ENCODE data around the gene CHAD.
A peak's percentile ranks its signal among the peaks of the same experiment; 100 is the strongest.
"Not testable (repeated sequence)": the region's sequence is repeated elsewhere in the genome, so short reads cannot be mapped to it uniquely, and the experiment has no call there.

CHAD gene

DNA sequence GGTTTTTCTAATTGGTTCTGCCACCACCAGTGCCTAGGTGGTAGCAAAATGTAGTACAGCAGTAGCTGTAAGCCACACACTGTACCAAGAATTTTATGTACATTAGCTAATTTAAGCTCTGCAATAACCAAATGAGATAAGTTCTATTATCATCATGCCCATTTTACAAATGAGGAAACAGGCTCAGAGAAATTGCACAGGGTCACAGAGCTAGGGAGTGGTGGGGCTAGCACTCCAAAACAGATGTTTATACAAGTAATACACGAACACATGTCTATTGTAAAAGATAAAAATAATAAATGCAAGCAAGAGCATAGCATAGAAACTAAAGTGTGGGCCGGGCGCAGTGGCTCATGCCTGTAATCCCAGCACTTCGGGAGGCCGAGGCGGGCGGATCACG is 23.5 kb upstream of the CHAD start:
- DNase-seq, result no peak

DNA sequence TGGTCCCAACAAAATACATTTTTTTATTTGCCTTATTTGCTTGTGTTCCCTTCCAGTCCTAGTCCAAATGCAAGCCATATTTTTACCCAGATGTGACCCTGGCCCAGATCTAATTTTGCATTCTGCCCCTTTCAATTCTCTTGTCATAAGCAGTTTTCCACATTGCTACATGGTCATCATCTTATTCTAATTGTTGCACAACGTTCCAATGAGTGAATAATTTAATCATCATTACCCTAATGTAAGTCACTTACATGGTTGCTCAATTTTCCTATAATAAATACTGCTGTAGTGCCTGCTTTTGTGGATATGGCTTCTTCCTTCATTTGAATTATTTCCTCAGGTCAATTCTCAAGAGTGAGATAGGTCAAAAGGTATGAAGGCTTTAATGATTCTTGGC is 22.8 kb upstream of the CHAD start:
- DNase-seq, result no peak

DNA sequence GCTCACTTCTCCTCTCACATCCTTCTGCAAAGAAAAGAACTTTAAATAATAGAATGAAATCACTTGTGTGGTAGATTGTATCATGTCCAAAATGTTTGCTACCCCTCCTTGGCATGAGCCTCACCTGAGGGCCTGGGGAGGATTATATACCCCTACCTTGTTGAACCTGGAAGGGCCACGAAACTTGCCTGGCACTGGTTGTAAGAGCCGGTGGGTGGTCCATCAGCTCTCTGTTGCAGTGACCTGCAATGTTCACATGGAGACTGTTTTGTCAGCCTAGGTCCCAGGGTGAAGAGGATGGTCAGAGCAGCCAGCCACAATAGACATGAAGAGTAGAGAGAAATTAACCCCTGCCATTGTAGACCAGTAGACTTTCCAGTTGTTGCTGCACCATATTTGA is 20.2 kb upstream of the CHAD start:
- DNase-seq, result no peak

DNA sequence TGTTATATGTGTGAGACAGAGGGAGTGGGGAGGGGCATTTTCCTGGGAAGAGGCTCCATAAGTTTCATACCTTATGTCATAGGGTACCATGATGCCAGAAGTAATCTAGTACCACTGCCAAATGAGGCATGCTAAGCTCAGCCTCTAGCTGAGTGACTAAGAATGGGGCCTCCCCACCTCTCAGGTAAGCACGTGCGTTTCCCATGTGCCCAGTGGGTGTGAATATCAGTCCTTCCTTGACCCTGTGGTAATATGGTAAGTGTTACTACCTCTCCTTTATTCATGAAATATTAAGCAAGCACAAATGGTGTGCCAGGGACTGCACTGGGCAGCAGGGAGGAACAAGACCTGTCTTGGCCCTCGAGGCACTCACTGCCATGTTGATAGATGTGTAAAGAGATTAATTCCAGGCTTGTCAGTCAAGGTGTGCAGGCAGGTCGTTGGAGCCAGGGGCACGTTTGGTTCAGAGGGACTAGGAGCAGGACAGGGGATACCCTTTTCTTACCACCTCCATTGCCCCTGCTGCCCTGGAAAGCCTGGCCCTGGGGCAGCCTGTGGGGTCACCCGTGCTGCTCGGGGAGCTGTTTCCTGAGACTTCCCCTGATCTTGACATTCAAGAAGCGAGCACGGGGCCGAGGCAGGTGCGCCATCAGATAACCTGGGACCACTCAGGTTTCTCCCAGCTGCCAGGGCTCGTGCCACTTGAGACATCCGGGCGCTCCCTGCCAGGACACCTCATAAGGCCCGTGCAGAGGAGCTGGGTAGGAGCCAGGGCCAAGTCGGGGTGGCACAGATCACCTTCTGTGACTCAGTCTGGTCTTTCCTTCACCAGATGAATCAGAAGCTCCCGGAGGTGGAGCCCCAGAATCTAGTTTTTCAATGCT is 18.8 kb upstream of the CHAD start:
- DNase-seq, result no peak

DNA sequence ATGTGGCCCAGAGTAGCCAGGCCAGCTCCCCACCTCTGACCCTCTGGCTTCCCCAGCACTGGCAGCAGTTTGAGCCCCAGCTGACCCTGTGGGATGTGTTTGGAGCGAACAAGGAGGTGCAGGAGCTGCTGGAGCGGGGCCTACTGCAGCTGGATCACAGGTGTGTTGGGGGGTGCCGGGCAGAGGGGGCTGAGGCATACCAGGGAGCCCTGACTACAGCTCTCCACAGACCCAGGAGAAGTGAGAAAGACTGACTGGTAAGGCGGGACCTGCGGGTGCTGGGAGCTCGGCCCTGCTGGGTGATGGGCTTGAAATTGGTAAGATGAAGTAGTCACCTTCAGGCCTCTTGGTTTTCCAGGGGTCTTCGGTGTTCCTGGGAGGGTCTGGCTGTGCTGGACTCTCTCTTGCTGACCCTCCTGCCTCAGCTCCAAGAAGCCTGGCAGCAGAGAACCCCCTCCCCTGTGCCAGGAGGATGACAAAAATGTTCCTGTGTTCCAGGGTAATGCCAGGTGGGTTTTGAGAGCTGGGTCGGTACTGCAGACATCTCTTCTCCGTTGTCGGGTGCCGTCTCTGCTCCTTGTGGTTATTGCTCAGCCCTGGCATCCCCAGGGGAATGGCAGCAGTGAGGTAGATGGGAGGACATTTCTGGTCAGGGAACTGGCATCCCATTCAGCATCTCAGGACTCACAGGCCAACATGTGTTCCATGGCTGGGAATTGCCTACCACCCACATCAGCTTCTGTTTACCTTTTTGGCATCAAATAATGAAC is 15.9 kb upstream of the CHAD start:
- DNase-seq, result no peak

DNA sequence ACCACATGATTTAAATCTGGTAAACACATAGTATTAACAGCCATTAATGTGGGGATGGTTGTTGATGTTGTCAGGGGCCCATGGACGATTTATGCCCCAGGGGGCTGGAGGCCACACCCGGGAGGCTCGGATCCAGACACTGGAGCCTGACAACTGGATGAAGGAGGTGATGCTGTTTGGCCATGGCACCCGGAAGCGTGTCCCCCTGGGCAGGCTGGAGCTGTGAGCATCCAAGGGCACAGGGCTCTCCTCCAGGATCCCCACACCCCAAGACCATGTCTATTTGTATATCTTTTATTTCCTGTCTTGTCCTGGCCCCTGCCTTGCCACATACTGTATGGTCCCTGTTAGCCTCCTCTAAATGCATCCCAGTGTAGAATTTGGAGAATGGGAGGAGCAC is 14.6 kb upstream of the CHAD start:
- no peak for DNase-seq

DNA sequence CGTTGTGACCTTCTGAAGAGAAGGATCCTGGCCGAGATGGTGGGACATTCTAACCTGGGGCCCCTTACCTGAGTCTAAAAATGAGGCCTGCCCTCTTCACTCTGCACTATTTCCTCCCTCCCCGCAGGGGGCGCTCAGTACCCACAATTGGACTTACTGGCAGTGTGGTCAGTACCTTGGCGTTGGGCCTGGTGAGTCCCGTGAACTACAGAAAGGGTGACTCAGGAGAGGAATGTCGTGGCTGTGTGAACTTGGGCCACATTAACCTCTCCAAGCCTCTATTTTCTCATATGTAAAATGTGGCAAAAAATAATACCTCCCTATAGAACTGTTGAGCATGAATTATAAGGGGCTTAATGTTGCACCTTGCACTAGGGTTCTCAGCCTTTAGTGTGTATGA is 13.8 kb upstream of the CHAD start:
- peak; percentile 80 for DNase-seq

DNA sequence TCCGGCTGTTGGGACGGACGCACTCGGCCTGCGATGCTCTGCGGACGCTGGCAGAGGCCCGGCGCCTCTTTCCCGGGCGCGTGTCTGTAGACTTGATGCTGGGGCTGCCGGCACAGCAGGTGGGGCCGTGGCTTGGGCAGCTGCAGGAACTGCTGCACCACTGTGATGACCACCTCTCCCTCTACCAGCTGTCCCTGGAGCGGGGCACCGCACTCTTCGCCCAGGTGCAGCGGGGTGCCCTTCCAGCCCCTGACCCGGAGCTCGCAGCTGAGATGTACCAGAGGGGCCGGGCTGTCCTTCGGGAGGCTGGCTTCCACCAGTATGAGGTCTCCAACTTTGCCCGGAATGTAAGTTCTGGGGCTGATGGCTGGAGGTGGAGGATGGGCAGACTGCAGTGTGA is 13.4 kb upstream of the CHAD start:
- DNase-seq, result no peak

DNA sequence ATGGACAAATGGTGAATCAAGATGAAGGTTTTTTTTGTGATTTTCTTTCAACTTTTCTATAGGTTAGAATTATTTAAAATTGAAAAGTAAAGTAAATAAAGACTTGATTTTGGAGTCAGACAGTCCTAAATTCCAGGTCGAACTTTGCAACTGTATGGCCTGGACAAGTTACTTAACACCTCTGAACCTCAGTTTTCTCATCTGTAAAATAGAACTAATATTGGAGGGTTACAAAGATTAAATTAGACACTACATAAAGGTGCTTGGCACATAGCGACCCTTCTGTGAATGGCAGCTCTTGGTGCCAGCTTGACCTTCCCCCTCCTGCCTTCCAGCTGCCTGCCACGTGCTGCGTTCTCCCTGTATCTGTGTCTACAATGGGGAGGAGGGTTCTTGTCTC is 13.0 kb upstream of the CHAD start:
- DNase-seq, result no peak

DNA sequence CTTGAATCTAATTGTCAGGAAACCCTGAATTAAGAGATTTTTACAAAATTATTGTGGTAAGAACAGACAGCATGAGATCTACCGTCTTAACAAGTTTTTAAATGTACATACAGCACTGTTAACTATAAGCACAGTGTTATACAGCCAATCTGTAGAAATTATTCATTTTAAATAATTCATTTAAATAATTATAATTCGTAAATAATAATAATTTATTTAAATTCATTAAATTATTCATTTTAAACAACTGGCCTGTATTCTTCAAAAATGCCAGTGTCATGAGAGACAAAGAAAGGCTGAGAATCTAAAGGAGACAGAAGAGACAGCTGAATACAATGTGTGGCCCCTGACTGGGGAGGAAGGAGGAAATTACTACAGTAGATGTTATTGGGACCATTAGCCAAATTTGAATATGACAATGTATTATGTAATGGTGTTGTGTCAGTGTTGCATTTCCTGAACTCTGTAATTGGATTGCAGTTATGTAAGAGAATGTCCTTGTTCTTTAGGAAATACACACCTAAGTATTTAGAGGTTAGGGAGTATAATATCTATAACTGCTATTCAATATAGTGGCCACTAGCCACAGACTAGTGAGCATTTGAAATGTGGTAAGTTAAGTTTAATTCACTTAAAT is 12.3 kb upstream of the CHAD start:
- no peak for DNase-seq

DNA sequence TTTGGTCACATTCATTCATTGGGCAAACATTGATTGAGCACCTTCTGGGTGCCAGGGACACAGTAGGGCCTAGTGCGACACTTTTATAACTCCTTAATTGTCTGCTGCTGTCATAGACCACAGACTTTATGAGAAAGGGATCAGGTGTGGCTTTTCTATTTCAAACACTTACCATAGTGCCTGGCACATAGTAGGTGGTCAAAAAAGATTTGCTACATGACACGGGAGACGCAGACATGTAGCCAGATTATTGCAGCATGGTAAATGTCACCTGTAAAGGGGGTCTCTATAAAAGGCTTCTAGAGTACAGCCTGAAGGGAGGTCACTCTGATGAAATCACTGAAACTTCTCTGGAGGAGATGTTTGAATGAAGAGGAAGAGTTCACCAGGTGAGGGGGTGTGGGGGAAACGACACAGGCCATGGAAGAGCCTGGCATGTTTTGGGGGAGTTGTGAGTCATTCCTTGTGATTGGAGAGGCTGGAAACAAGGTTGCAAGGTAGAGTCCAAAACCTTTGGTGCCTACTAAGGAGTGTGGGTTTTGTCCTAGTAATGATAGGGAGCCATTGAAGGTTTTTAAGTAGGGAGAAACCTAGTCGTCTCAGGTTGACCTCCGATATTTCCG is 11.6 kb upstream of the CHAD start:
- DNase-seq, result no peak

DNA sequence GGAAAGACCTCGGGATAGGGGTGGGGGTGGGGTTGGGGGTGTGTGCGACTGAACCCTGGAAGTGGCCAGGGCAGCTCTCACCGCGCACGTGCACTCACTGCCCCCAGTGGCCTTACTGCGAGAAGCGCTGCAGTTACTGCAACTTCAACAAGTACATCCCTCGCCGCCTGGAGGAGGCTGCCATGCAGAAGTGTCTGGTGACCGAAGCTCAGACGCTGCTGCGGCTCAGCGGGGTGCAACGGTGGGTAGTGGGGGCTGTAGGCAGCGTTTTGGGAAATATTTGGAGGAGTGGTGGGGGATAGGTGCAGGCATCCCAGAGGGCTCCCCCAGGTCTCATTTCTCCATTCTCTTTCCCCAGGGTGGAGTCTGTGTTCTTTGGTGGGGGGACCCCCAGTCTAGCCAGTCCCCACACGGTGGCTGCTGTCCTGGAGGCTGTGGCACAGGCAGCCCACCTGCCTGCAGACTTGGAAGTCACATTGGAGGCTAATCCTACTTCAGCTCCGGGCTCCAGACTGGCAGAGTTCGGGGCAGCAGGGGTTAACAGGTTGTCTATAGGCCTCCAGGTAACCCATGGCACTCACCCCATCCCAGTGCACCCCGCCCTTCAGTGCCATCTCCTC is 11.0 kb upstream of the CHAD start:
- peak; percentile 75 for DNase-seq

DNA sequence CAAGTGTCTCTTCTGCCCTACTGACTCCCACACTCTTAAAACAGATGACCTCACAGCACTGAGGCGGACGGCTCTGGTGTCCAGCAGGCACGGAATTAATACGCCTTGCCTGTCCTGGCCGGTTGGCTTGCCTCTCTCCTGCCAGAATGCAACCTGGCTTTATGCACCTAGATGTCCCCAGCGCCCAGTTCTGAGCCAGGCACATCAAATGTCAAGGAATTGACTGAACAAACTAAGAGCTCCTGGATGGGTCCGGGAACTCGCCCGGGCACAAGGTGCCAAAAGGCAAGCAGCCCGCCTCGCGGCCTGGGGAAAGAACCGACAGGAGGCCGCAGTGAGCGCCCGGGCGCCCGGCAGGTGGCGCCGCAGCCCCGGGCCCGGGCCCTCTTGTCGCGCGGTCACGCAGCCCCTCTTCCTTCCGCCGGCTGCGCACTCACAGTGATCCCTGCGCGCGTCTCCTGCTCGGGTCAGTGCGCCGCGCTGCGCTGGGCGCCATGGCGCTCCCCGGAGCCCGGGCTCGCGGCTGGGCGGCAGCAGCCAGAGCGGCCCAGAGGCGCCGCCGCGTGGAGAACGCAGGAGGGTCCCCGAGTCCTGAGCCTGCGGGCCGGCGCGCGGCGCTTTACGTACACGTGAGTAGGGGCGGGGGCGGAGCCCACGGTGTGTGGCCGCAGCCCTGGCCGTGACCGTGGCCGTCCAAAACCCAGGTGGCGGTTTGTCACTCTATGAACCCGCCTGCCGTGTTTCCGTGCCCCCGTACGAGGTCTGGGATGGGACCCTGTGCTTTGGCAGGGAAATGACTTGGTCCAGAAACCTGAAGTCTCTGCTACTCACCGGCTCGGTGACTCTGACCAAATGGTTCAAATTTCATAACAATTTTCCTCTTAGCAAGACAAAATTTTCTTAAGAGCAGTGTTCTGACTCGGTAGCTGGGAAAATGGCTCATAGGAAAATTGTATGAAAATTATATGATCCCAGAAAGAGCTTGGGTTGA is 10.0 kb upstream of the CHAD start, which contains the start of gene RSAD1:
Gene RSAD1, plus strand, starts transcription at position 470 of the 991 bp plus-strand sequence. Its CDS starts 25 bp downstream, at position 495.
- peak; percentile 86 for DNase-seq

DNA sequence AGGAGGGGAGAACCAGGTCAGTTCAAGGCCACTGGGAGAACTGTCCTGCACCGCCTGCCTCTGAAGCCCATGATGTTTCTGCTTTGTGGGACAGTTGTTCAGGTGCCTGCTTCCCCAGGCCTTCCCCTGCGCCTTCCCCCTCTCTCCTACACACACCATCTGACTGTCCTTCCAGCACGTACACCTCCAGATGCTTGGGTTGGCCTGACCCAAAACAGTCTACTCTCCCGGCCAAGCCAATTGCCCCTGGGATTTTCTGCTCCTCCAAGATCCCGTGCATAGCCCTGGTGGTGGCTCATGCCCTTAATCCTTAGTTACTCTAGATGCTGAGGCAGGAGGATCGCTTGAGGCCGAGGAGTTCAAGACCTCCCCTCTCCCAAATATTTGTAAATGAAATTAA is 9.3 kb upstream of the CHAD start:
- DNase-seq, result peak; percentile 8

DNA sequence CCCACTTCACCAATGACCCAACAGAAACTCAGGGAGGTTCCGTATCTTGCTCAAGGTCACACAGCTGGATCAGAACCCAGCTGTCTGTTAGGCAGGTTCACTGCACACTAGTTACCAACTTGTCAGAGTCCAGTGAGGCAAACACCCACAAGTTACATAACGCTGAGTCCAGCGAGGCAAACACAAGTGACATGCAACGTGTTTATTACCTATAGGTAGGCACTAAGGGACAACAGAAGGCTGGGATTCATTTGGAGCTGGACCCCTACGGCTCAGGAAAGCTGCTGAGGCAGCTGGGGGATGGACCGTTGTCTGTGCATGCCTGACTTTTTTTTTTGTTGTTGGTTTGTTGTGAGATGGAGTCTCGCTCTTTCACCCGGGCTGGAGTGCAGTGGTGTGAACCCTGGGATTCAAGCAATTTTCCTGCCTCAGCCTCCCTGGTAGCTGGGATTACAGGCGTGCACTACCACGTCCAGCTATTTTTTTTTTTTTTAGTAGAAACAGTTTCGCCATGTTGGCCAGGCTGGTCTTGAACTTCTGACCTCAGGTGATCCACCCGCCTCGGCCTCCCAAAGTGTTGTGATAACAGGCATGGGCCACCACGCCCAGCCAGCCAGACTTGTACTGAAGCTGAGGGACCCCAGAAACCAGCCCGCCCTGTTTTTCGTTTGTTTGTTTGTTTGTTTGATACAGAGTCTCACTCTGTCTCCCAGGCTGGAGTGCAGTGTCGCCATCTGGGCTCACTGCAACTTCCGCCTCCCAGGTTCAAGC is 8.1 kb upstream of the CHAD start:
- no peak for DNase-seq

DNA sequence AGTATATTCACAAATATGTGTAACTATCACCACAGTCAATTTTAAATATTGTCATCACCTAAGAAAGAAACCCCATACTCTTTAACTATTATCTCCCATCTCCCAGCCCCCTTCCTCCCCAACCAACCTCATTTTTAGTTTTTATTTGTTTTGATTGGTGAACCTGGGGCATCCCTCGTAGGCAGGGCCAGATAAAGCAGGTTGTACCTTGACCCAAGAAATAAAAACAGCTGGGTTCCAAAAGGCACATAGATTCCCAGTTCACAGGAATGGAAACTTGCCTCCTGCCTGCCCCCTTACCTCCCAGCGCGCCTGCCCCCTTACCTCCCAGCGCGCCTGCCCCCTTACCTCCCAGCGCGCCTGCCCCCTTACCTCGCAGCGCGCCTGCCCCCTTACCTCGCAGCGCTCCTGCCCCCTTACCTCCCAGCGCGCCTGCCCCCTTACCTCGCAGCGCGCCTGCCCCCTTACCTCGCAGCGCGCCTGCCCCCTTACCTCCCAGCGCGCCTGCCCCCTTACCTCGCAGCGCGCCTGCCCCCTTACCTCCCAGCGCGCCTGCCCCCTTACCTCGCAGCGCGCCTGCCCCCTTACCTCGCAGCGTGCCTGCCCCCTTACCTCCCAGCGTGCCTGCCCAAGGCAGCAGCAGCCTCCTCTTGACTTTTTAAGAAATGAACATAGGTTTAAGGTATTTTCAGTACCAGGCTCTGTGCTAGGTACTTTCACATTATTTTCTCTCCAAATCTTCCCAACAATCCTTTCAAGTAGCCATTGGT is 7.3 kb upstream of the CHAD start:
- DNase-seq, result not testable (repeated sequence)

DNA sequence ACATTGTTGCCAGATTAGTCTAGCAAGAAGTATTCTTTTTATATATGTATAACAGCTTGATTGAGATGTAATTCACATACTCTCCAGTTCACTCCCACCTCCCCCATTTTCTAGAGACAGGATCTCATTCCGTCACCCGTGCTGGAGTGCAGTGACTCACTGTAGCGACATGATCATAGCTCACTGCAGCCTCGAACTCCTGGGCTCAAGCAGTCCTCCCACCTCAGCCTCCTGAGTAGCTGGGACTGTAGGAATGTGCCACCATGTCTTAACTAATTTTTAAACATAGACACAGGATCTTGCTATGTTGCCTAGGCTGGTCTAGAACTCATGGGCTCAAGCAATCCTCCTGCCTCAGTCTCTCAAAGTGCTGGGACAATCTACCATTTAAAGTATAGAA is 6.7 kb upstream of the CHAD start:
- DNase-seq, result no peak

DNA sequence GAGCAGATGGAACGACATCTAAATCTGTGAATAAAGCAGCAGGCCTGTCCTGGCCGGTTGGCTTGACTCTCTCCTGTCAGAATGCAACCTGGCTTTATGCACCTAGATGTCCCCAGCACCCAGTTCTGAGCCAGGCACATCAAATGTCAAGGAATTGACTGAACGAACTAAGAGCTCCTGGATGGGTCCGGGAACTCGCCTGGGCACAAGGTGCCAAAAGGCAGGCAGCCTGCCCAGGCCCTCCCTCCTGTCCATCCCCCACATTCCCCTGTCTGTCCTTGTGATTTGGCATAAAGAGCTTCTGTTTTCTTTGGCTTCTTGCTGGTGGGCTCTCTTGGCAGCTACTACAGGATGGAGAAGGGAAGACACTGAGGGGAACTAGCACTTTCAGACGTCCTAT is 5.8 kb upstream of the CHAD start:
- DNase-seq, result no peak

DNA sequence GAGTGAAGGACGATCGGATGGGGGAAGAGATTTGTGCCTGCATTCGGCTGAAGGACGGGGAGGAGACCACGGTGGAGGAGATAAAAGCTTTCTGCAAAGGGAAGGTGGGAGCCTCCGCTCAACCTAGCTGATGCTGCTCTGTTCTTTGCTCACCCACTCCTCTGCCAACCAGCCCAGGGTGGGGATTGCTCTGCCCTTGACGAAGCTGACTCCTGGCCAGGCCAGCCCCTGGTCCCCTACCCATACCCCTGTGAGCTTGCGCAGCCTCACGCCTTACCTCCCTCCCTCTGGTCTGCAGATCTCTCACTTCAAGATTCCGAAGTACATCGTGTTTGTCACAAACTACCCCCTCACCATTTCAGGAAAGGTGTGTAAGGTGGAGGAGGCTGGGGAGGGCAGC is 5.2 kb upstream of the CHAD start:
- DNase-seq, result no peak

DNA sequence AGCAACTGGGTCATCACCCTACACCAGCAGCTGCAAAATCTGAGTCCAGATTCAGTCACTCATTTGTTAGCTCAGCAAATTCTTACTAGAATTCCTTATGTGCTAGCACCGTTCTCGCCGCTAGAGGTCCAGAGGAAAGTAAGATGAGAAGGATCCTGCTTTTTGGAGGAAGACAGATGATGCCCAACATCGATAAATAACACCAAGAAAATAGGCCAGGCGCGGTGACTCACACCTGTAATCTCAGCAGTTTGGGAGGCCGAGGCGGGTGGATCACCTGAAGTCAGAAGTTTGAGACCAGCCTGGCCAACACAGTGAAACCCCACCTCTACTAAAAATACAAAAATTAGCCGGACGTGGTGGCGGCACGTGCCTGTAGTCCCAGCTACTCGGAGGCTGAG is 4.1 kb upstream of the CHAD start:
- DNase-seq, result not testable (repeated sequence)

All from stimulated activated CD4-positive, alpha-beta T cell treated with anti-CD3 and anti-CD28 coated beads, Interleukin-4, amount 100 ng/mL, for 24 hours (primary cell).